ENCODE data around the gene MYL4.
"Not testable (repeated sequence)": the region's sequence is repeated elsewhere in the genome, so short reads cannot be mapped to it uniquely, and the experiment has no call there.

MYL4 gene

GRCh38 chr17:47212458-47212857, 3.3 kb downstream of the MYL4 start:
- Histone ChIP-seq H3K27ac (no peak overlapping the region), H3K4me3 (no peak overlapping the region)
- no peak for TF ChIP-seq CTCF (IDR thresholded peaks at IDR 0.05)
- DNase-seq (ENCODE audit: low spot score), result no peak

GRCh38 chr17:47213540-47213939, 4.4 kb downstream of the MYL4 start:
- Histone ChIP-seq H3K27ac (no peak overlapping the region), H3K4me3 (no peak overlapping the region)
- no peak for DNase-seq (ENCODE audit: low spot score)
- TF ChIP-seq CTCF (IDR thresholded peaks at IDR 0.05), result no peak

- Histone ChIP-seq H3K4me3 (no peak overlapping the region), H3K27ac (no peak overlapping the region)
- TF ChIP-seq CTCF (IDR thresholded peaks at IDR 0.05), result no peak
- no peak for DNase-seq (ENCODE audit: low spot score)
Measured at GRCh38 chr17:47214931-47215330, 5.8 kb downstream of the MYL4 start.

GRCh38 chr17:47216821-47217220, 7.7 kb downstream of the MYL4 start:
- not testable (repeated sequence) for DNase-seq (ENCODE audit: low spot score); H3K27ac ChIP-seq; H3K4me3 ChIP-seq

- not testable (repeated sequence) for DNase-seq (ENCODE audit: low spot score); H3K4me3 ChIP-seq; H3K27ac ChIP-seq
Measured at GRCh38 chr17:47217279-47217678, 8.1 kb downstream of the MYL4 start.

GRCh38 chr17:47218896-47219430, 9.8 kb downstream of the MYL4 start:
- no peak for DNase-seq (ENCODE audit: low spot score)
- Histone ChIP-seq H3K27ac (no peak overlapping the region), H3K4me3 (no peak overlapping the region)

GRCh38 chr17:47219621-47220475, 10.7 kb downstream of the MYL4 start:
- H3K4me3 ChIP-seq, result no peak overlapping the region
- DNase-seq (ENCODE audit: low spot score), result no peak
- no peak for TF ChIP-seq CTCF (IDR thresholded peaks at IDR 0.05)
- no peak overlapping the region for H3K27ac ChIP-seq

More at GRCh38 chr17:47218896-47219430, 9.8 kb downstream of the MYL4 start:
- no peak for TF ChIP-seq CTCF (IDR thresholded peaks at IDR 0.05)

- no peak for TF ChIP-seq CTCF (IDR thresholded peaks at IDR 0.05)
- H3K4me3 ChIP-seq, result no peak overlapping the region
- DNase-seq (ENCODE audit: low spot score), result no peak
- no peak overlapping the region for H3K27ac ChIP-seq
Measured at GRCh38 chr17:47220531-47220999, 11.4 kb downstream of the MYL4 start.

Measured in coronary artery (tissue), 2 donors.